Body of pancreas (tissue), 4 donors: ENCODE results near the gene NBR1. TPM values are rescaled to one million over a fixed set of nuclear protein-coding genes. Genes with fewer than 3 reads are reported as not detected.
"Not testable (repeated sequence)": the region's sequence is repeated elsewhere in the genome, so short reads cannot be mapped to it uniquely, and the experiment has no call there.

Experiments used
- ATAC-seq: fragments of 150-250 bp; one replicate; pipeline ENCODE4 v1.9.1; 2016
- DNase-seq, 4 donors: peaks; one replicate each; pipeline ENCODE4 v3.0.0-alpha.2; 2019
- H3K27ac ChIP-seq, 4 donors: fragments of 200-600 bp; sonication (generic); 1 replicate in 3 of 4; 2 replicates in 1 of 4; pipeline versions ENCODE4 v1.5.1 to v1.6.1; 2016 to 2019; ENCODE audit warnings: mild to moderate bottlenecking in 1 of 4, mixed read lengths in 1 of 4, moderate library complexity in 1 of 4
- H3K27me3 ChIP-seq, 2 donors: fragments of 200-600 bp; sonication (generic); one replicate each; pipeline ENCODE4 v1.6.0; 2016; ENCODE audit warnings: mild to moderate bottlenecking in 1 of 2
- H3K36me3 ChIP-seq, 2 donors: fragments of 200-600 bp; sonication (generic); replicated peaks in 1 of 2; 2 replicates each; pipeline ENCODE4 v1.5.1; 2016; ENCODE audit warnings: low read depth in 2 of 2; ENCODE audit not compliant: insufficient read depth in 1 of 2
- H3K4me1 ChIP-seq: fragments of 200-600 bp; sonication (generic); one replicate; pipeline ENCODE4 v1.6.0; 2016
- H3K4me3 ChIP-seq, 2 donors: fragments of 200-600 bp; sonication (generic); 1 replicate in 1 of 2; 2 replicates in 1 of 2; pipeline ENCODE4 v1.5.1; 2016 to 2019
- H3K9me3 ChIP-seq, 3 donors: fragments of 200-600 bp; sonication (generic); 1 replicate in 2 of 3; 2 replicates in 1 of 3; pipeline ENCODE4 v1.5.1; 2016
- POLR2A ChIP-seq, 3 donors: fragments of 450-650 bp; IDR thresholded peaks; one replicate each; pipeline ENCODE4 v1.6.1; 2016; ENCODE audit warnings: antibody characterized with exemption in 3 of 3, mild to moderate bottlenecking in 2 of 3
- WGBS, 2 donors: methylation state at CpG; one replicate each; pipeline ENCODE4 v1.1.5; 2017; 5-methylcytosine and 5-hydroxymethylcytosine counted together
- intact Hi-C: fragments of 100-400 bp; cut with DNase I; formaldehyde crosslinking; loops from one replicate; pipeline ENCODE4 v1.15.1; 2023
- total RNA-seq, 2 donors: library from RNA; depleted of rRNA; stranded (reverse); fragments of >200 nt; gene quantifications; one replicate each; pipeline ENCODE4 v1.1.0, GENCODE V29; 2016
- TF ChIP-seq, protein P1 (sequence below), 7 experiments: fragments of 450-650 bp in 4 of 7; fragments of 200-600 bp in 3 of 7; sonication (generic) in 3 of 7; IDR thresholded peaks; one replicate each; pipeline ENCODE4 v1.5.1; 2016 to 2019; ENCODE audit warnings: antibody characterized with exemption in 7 of 7

Gene NBR1
- total RNA-seq, 2 donors from 2014 or later, result 16.2 to 41.0 TPM

- 88 to 92% methylated on average over 2 to 3 of the region's 3 CpGs for WGBS, 2 donors
- H3K4me1 ChIP-seq, result no peaks in the 10 kb centered on the region
- no peak for ATAC-seq
- no peak overlapping the region for H3K4me3 ChIP-seq
- DNase-seq, result no peak
- H3K36me3 ChIP-seq, result no peaks in the 10 kb centered on the region
- no peaks in the 10 kb centered on the region for H3K27me3 ChIP-seq
- intact Hi-C loops, result no loop called here
- no peak overlapping the region for H3K27ac ChIP-seq
- H3K9me3 ChIP-seq, result no peaks in the 10 kb centered on the region
- TF ChIP-seq POLR2A (IDR thresholded peaks at IDR 0.05), result no peak
- TF ChIP-seq, protein P1, sequence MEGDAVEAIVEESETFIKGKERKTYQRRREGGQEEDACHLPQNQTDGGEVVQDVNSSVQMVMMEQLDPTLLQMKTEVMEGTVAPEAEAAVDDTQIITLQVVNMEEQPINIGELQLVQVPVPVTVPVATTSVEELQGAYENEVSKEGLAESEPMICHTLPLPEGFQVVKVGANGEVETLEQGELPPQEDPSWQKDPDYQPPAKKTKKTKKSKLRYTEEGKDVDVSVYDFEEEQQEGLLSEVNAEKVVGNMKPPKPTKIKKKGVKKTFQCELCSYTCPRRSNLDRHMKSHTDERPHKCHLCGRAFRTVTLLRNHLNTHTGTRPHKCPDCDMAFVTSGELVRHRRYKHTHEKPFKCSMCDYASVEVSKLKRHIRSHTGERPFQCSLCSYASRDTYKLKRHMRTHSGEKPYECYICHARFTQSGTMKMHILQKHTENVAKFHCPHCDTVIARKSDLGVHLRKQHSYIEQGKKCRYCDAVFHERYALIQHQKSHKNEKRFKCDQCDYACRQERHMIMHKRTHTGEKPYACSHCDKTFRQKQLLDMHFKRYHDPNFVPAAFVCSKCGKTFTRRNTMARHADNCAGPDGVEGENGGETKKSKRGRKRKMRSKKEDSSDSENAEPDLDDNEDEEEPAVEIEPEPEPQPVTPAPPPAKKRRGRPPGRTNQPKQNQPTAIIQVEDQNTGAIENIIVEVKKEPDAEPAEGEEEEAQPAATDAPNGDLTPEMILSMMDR (IDR thresholded peaks at IDR 0.05), result no peak
These were observed 15.3 kb upstream of the NBR1 start for GRCh38 chr17:43155666-43156065.

DNA sequence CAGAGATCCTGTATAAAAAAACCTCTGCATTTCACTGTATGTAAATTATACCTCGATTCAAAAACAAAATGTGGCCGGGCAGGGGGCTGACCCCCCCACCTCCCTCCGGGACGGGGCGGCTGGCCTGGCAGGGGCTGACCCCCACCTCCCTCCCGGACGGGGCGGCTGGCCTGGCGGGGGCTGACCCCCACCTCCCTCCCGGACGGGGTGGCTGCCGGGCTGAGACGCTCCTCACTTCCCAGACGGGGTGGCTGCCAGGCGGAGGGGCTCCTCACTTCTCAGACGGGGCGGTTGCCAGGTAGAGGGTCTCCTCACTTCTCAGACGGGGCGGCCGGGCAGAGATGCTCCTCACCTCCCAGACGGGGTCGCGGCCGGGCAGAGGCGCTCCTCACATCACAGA is 11.8 kb upstream of the NBR1 start:
- 73 to 94% methylated on average over 3 to 24 of the region's 25 CpGs for WGBS, 2 donors
- ATAC-seq, H3K4me1 ChIP-seq, H3K9me3 ChIP-seq, DNase-seq, H3K27ac ChIP-seq, H3K27me3 ChIP-seq, H3K4me3 ChIP-seq, H3K36me3 ChIP-seq, intact Hi-C loops: not testable (repeated sequence)

GRCh38 chr17:43159957-43160356 is 11.1 kb upstream of the NBR1 start:
- ATAC-seq, H3K4me1 ChIP-seq, DNase-seq, H3K9me3 ChIP-seq, H3K36me3 ChIP-seq, H3K4me3 ChIP-seq, intact Hi-C loops, H3K27ac ChIP-seq, H3K27me3 ChIP-seq: not testable (repeated sequence)
- WGBS, 2 donors, result 94 to 96% methylated on average over 8 of the region's 8 CpGs

DNA sequence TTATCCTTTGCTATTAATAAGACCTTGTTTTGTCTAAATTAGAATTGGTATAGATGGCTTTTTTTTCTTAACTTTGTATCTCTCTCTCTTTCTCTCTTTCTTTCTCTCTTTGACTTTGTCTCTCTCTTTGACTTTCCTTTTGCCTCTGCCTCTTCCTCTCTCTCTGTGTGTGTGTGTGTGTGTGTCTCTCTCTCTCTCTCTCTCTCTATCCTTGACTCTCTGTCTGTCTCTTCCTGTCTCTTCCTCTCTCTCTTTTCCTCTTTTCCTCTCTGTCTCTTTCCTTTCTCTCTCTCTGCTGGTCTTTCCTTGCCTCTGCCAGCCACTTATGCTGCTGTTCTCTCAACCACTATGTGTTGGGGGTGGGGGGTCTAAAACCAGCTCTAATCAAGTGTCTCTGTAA is 5.0 kb upstream of the NBR1 start:
- ATAC-seq, H3K4me3 ChIP-seq, H3K9me3 ChIP-seq, H3K27ac ChIP-seq, DNase-seq, H3K27me3 ChIP-seq, H3K36me3 ChIP-seq: not testable (repeated sequence)
- peaks cover 11% of the 10 kb centered on the region for H3K4me1 ChIP-seq
- intact Hi-C loops, result loop anchor here (5.0 kb wide), 1 partner anchor 39 kb away; the partner anchor contains the start of gene BRCA1

- ATAC-seq, result peak; percentile 36
- peak overlapping the region; percentile 83 to 92 for H3K4me3 ChIP-seq
- intact Hi-C loops, result loop anchor here (5.0 kb wide), 1 partner anchor 42 kb away; the partner anchor contains the start of gene BRCA1
- 1 to 3% methylated on average over 23 to 28 of the region's 29 CpGs for WGBS, 2 donors
- TF ChIP-seq, protein P1 (IDR thresholded peaks at IDR 0.05), result no peak
- TF ChIP-seq POLR2A (IDR thresholded peaks at IDR 0.05), result no peak
- H3K36me3 ChIP-seq, result no peaks in the 10 kb centered on the region
- peak overlapping the region; percentile 95 to 99 (median 96) for H3K27ac ChIP-seq
- H3K27me3 ChIP-seq, result no peaks in the 10 kb centered on the region
- H3K4me1 ChIP-seq, result peaks cover 32% of the 10 kb centered on the region
- no peaks in the 10 kb centered on the region for H3K9me3 ChIP-seq
- peak in 3 of 4 donors; percentile 54 to 68 (median 57) for DNase-seq
These were observed 1.4 kb upstream of the NBR1 start for GRCh38 chr17:43169561-43170139.

GRCh38 chr17:43170140-43170765 is 761 bp upstream of the NBR1 start:
- intact Hi-C loops, result no loop called here
- WGBS, 2 donors, result 0% methylated on average over 27 of the region's 27 CpGs
- DNase-seq (peak; percentile 90 to 97 (median 92)), ATAC-seq (peak; percentile 87)
- H3K4me3 ChIP-seq, result peak overlapping the region; percentile 83 to 92
- H3K9me3 ChIP-seq, result no peaks in the 10 kb centered on the region
- TF ChIP-seq POLR2A (IDR thresholded peaks at IDR 0.05), result peak in 1 of 3 donors; percentile 25
- TF ChIP-seq, protein P1 (IDR thresholded peaks at IDR 0.05), result no peak
- H3K27me3 ChIP-seq, result no peaks in the 10 kb centered on the region
- peaks cover 35% of the 10 kb centered on the region for H3K4me1 ChIP-seq
- H3K27ac ChIP-seq, result peak overlapping the region; percentile 95 to 99 (median 96)
- no peaks in the 10 kb centered on the region for H3K36me3 ChIP-seq
